GM18861 (cell line): Measurements from ENCODE around the gene FYCO1.

Experiments
- ATAC-seq: cut with Tn5 transposase; IDR thresholded peaks from one replicate; pipeline ENCODE4 v1.9.1; 2021; ENCODE audit not compliant: unreplicated experiment

The FYCO1 gene

GRCh38 chr3:45887759-45888511 is 107.7 kb downstream of the FYCO1 start:
- ATAC-seq = no peak

GRCh38 chr3:45887285-45887684 is 108.3 kb downstream of the FYCO1 start:
- ATAC-seq = no peak

- ATAC-seq = no peak
These were observed 109.5 kb downstream of the FYCO1 start, which contains the start of gene CCR9 for GRCh38 chr3:45885979-45886705. Gene CCR9 (plus strand): TSS chr3:45886543. CDS start chr3:45894934, 8,391 bp downstream.

- no peak for ATAC-seq
These were observed 111.0 kb downstream of the FYCO1 start for GRCh38 chr3:45884368-45885201.

GRCh38 chr3:45881078-45882022 is 114.3 kb downstream of the FYCO1 start:
- no peak for ATAC-seq

- ATAC-seq = no peak
These were observed 114.9 kb downstream of the FYCO1 start for GRCh38 chr3:45880725-45881077.

- ATAC-seq = no peak
These were observed 117.5 kb downstream of the FYCO1 start for GRCh38 chr3:45878124-45878523.

GRCh38 chr3:45874677-45875346 is 120.8 kb downstream of the FYCO1 start:
- no peak for ATAC-seq

GRCh38 chr3:45873638-45874037 is 122.0 kb downstream of the FYCO1 start:
- no peak for ATAC-seq

GRCh38 chr3:45873036-45873435 is 122.6 kb downstream of the FYCO1 start:
- ATAC-seq = no peak

GRCh38 chr3:45872569-45872968 is 123.1 kb downstream of the FYCO1 start:
- no peak for ATAC-seq

- no peak for ATAC-seq
These were observed 123.8 kb downstream of the FYCO1 start for GRCh38 chr3:45871780-45872179.

GRCh38 chr3:45870099-45870498 is 125.5 kb downstream of the FYCO1 start:
- ATAC-seq = no peak

- ATAC-seq = no peak
These were observed 126.0 kb downstream of the FYCO1 start for GRCh38 chr3:45869638-45870037.

GRCh38 chr3:45868650-45869049 is 127.0 kb downstream of the FYCO1 start:
- no peak for ATAC-seq

GRCh38 chr3:45868213-45868612 is 127.4 kb downstream of the FYCO1 start:
- no peak for ATAC-seq
